A204.1 (cell line): ENCODE measurements around the gene CAMK2A.

Experiments
- FAIRE-seq: peaks from 2 replicates; lab custom pipeline; 2012; peaks lifted over from hg19 to GRCh38; lab: Jason Lieb, UNC

Gene CAMK2A

DNA sequence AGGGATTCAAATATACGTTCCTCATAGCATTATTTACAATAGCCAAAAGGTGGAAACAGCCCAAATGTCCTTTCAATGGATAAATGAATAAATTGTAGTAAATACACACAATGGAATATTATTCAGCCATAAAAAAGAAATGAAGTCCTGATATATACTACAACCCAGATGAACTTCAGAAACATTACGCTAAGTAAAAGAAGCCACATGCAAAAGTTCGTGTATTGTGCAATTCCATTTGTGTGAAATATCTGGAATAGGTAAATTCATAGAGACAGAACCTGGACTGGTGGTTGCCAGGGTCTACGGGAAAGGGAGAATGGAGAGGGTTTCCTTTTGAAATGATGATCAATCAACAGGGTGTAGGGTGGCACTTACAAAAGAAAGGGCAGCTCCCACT is 25.7 kb upstream of the CAMK2A start:
- no peak for FAIRE-seq

DNA sequence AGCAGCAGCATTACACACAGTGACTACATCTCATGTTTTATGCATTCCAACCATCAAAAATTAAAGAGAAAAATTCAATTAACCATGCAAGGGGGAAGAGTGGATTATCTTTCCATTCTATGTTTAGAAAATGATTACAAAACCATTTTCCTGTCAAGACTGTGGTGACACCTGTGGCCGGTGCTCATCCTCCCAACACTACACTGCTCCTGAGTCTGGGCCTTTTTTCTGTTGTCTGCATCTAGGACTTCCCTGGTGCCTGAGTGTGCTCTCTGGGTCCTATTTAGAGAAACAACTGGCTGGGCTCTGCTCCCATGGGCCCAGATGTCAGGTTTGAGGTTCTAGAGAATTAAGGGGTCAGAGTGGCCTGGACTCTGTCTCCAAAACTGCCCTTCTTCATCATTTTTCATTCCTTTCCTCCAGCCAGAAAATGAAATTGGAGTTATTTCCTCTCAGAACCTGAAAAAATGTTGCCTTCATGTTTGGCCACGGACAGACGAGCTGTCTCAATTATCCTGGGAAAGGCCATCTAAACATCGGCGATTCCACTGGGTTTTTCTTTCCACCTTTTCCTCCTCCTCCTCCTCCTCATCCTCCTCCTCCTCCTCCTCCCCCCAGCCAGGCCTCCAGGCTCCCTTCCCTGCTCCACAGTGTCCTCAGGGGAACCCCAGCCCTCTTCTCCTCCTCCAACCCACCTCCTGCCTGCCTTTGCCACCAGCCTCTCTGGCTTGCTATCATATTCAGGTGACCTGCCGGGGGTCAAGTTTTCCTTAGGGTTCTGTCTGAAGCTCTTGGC is 24.5 kb upstream of the CAMK2A start:
- no peak for FAIRE-seq

DNA sequence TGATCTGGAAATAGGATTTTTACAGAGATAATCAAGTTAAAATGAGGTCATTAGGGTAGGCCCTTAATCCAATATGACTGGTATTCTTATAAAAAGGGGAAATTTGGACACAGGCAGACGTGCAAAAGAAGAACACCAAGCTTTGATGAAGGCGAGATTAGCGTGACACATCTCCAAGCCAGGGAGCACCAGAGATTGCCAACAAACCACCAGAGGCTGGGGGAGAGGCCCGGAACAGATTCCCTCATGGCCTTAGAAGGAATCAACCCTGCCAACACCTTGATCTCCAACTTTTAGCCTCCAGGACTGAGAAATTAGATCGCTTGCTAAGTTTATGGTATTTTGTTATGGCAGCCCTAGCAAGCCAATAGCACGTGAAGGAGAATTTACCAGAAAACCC is 23.9 kb upstream of the CAMK2A start:
- no peak for FAIRE-seq

DNA sequence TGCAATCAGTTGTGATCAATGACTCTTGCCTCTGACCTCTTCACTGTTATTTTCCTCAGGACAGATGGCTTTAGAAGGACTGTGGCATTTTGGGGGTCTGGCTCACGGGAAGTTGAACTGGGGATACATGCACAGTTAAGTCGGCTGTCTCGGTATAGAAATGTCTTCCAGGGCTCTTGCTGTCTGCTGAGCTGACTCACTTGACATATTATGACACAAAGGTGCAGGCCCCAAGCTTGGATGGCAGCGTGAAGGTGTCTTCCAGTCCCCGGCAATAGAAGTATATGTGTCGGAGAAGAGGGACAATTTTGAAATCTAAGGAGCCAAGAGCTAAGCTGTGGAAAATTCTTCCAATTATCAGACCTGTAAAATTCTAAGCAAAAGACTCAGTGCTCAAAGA is 22.9 kb upstream of the CAMK2A start:
- no peak for FAIRE-seq

DNA sequence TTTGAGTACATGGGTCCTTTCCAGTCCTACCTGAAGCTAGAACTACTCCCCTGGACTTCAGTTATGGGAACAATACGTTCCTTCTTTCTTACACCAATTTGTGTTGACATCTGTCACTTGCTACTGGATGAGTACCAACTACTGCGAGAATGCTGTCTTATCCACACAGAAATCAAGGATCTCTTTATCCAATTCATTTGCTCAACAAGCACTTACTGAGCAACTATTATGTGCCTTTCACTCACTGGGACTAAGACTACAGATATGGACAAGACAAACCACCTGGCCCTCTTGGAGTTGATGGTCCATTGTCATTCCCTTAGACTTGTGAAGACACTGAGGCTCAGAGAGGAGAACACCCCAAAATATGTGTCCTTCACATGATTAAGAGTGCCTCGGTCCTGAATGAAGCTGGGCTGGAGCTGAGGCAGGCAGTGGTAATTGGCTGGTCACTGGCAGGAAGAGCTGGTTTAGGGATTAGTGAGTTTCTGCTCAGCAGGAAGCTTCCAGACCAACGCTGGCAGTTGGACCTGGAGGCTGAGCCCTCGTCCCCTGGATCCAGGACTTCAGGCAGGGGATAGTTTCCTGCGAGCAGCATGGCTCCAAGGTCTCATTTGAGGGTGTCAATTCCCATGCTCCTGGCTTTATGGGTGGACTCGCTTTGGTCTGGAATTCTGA is 21.6 kb upstream of the CAMK2A start:
- FAIRE-seq: no peak

DNA sequence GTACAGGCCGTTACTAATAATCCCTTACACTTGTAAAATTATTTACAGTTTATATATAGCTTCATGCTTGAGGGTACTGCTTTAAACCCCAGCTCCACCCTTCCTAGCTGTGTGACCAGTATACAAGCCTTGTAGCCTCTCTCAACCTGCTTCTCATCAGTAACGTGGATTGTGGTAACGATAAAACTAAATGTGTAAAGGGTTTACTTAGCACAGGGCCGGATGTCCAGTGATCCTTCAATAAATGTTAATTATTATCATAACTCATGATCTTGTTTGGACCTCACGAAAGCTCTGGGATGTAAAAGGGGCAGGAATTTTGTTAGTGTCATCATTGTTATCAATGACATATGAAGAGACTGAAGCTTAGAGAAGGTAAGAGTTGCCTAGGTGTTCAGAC is 20.7 kb upstream of the CAMK2A start:
- no peak for FAIRE-seq

DNA sequence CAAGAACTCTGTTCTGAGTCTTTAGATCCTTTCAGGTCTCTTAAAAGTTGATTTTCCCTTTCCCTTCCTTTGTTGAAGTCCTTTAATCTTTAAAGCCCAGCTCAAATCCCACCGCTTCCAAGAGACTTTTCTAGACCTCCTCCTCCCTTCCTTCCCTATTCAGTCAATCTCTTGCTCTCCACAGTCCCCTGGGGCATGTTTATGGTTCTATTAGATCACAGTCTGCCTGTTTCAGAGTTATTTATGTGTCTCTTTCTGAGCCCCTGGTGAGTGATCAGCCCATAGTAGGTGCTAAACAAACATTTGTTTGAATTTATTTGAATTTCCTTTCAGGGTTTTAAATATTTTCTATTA is 20.3 kb upstream of the CAMK2A start:
- no peak for FAIRE-seq

DNA sequence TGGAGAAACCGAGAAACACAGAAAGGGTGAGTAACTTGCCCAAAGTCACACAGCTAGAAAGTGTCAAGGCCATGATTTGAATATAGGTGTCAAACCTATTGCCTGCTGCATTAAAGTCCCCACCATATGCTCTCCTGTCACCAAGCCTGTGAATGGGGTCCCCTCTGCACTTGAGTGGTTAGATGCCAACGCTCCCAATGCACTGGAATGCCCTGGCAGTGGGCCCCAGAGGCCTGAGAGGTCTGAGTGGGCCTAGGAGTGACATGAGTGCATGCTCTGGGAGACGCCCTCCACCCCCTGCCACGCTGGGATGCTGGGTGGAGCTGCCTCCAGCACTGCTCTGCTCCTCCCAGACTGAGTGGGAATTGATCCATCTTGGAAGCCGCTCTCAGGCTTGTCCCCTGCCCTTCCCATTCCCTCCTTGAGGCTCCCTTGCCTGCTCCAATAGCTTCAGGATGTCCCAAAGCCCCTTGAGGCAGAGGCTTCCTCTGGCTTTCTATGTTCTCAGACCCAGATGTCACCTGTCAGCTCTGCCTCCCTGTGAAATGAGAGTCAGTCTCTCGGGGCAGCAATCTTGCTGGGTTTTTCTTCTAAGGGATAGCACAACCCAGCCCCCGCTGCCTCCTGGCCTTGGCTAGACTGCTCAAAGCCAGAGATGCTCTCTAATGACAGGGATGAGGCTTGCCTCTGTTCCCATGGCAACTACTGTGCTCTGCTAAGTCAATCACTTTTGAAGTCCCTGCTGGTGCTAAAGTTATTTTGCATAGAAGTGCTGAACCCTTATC is 19.7 kb upstream of the CAMK2A start:
- FAIRE-seq: no peak

DNA sequence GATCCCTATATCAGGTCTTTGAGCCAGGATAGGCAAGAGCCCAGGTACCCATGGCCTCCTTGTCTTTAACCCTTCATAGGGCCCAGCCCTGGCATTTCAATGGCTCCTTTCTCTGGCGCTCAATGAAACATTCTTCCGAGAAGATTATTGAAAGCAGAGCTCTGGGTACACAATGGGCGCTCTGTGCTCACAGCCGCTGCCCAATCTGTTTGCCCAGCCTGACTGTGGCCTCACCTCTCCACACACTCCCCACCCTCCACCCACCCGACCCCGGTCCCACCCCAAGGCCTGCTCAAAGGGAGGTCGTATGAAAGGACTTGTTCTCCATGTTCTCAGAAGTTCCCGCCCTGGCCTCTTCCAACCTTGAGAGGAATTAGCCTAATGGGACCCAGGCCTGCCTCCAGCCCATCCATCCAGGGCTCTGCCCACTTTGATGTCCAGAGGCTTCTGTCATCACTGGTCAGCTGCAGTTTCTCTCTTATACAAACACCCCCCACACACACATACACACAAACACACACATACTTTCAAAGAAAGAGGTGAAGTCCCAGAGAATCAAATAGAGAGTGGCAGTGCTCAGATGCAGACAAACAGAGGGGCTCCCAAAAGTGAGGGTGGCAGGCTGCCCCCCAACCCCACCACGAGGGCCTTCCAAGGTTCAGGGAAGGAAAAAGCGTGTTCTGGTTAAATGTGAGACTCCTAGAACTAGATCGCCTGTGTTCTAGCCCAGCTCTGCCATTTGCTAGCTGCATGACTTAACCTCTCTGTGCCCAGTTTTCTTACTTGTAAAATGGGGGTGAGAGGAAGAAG is 18.2 kb upstream of the CAMK2A start:
- no peak for FAIRE-seq

DNA sequence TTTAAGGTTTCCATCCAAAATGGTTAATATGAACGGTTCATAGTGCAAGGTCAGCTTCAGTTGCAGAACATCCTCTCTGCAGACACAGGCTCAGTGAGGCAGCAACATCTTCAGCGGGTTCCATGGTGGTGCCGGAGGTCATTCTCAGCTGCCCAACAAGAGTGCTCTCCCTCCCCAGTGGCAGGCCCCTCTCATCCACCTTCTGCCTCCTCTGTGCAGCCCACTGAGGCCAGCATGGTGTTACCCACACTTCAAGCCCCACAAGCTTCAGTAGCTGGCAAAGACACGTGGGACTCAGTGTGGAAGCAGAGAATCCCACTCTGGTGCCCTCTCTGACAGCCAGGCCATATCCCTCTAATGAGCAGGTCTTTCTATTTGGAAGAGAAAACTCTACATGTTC is 17.2 kb upstream of the CAMK2A start:
- FAIRE-seq: no peak

DNA sequence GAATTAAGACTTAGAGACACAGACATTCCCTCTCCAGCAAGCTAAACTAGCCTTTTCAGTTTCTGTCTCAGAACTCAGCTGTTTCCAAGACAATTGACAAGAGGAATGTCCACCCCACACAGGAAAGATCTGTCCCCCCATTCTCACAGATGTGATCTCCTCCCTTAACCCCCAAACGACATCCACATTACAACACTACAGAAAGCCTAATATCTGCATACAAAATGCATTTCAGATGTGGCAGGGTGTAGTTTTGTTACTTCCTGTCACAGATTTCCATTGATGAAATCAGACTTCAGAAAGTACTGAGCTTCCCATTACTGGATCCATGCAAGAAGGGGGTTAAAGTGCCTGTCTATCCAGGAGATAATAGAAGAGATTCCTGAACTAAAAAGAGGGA is 16.0 kb upstream of the CAMK2A start:
- FAIRE-seq: no peak

DNA sequence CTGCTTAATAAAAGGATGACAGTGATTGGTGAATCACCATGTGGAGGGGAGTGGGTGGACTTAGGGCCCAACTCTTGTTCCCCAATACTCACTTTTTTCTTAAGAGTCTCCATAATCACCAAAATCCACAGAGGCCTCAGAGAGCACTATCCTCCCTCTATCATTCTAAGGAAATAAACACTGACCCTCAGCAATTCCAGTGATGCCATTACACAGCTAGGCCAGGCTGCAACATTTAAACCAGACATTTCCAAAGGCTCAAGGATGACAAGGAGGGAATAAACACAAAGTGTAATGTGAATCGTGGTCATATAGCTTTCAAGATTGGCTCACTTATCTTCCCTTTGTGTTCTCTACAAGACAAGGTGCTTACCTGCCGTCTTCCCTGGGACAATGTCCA is 15.5 kb upstream of the CAMK2A start:
- no peak for FAIRE-seq

DNA sequence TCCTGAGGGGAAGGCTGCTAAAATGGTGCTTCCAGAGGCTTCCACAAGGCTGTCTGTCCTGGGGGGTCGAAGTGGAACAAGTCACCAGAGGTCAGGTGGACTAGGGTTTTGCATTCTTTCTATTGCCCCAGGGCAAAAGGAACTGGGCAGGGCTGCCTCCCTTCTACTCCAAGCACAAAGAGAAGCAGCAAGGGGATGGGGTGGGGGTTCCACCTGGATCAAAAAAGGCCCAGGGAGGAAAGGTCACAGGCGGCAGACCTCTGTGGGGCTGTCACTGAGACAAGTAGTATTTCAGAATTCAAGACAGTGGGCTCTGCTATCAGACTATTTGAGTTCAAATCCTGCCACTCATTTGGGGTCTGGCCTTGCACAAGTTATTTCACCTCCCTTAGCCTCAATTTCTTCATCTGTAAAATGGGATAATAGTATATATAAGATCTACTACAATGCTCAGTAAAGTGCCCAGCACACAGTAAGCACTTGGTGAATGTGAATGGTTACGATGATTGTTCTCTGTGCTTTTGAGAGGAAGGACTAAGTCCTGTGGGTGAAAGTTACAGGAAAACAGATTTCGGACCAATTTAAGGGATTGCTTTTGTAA is 15.0 kb upstream of the CAMK2A start:
- FAIRE-seq: no peak

DNA sequence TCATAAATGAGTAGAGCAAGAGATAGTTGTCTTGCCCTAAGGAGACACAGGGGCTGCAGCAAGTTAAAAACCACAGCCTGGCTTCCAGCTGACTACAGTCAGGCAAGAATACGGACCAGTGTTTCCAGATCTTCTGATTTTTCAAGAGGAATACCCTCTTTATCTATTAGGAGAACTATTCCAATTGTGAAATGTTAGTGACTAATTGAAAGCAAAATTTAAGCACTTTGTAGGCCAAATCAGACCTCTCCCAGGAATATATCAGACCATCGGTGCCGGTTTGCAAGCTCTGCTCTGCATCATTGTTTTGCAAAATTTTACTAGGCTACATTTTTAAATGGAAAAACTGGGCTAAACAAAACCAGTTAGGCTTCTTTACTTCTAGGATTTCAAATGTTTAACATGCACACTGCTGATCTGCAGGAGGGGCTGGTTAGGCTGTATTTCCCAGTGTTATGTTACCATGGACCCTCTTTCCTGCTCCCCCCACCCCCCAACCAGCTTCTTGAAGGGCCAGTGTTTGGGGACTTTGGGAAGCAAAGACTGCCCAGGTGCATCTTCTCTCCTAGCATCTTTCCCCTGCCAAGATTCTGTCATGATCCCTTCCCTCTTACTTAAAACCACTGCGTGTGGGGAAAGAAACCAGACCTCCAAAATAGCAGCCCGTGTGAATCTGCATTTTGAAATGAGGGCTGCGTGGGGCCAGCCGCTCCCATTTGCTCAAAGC is 14.2 kb upstream of the CAMK2A start:
- no peak for FAIRE-seq

DNA sequence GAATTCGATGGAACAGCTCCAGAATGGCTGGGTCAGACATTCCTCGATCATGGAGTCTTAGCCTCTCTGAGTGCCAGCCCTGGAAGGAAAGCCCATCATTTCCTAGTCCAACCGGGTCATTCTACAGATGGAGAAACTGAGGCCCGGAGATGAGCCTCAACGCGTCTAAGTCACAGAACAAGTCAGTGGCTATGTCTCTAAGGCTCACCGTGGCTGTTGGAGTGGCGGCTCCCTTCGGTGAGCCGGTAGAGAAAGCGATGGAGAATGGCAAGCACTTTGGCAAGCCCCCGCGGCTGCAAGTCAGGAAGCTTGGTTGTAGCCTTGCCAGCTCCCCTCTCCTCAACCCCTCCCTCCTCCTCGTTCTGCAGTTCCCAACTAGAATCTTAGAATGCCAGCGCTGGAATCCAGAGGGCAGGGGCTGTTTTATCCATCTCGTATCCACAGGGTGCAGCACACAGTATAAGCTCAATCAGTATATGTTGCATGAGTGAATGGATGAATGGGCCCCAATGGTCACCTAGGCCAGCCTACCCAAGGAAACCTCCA is 13.6 kb upstream of the CAMK2A start:
- no peak for FAIRE-seq

DNA sequence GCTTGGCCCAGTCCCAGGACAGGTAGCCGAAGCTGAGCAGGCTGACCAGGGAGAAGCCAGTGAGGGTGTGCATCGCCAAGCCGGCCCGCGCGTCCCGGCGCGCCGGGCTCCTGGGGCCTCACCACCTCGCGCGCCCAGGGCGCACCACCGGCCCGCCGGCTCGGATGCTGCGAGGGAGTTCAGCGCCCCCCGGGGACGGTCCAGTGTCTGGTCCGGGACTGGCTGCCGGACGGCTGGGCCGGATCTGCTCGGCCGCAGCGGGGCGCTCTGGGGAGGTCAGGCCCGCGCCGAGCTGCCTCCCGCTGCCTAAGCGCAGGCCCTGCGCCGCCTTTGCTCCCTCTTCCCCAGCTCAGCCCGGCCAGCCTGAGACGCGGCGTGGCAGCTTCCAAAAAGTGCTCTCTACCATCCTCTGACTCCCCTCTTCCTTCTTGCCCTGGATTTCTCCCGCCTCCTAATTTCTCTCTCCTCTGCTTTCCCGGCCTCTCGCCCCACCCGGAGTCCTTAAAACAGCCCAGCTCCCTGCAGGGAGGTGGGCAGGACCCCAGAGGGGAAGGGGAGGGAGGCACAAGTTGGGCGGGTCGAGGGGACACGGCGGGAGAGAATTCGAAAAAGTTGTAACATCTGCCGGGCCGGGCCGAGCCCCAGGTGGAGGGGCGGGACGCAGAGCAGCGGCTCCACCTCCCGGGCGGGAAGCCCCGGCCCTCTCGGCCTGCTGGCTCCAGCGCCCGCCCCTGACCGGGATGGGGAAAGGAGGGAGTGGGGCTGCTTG is 12.9 kb upstream of the CAMK2A start, which contains the start of gene ARSI:
Gene ARSI, minus strand, starts transcription at position 605 of the 769 bp plus-strand sequence. Its CDS starts 532 bp downstream, at position 73.
- no peak for FAIRE-seq

DNA sequence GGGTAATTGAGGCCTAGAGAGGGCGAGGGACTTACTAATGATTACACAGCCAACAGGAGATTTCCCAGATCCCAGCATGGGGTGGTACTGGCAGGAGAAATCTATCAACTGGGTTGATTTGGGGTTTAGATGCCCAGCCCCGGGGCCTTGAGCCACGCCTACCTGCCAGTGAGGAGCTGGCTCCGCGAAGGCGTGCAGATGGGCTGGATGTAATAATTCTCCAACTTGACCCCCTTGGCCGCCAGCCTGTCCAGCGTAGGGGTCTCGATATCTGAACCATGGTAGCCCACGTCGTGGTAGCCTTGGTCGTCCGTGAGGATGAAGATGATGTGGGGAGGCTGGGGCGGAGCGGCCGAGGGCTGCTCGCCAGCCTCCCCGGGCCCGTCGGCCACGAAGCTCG is 12.3 kb upstream of the CAMK2A start:
- FAIRE-seq: no peak

DNA sequence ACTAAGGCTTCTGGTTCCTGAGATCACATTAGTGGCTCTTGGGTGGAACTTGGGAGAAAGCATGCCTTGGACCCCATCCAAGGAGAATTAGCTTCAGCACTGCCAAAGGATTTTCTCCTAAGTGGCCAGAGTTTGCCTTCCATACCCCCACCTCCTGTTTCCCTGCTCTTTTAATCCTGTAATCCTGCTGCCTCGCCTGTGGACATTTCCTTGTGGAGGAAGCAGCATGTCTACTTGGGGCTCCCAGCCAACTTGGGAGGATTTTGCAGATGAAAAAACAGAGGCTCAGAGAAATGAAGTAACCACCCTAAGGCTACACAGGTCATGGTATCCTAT is 11.6 kb upstream of the CAMK2A start:
- FAIRE-seq: no peak

DNA sequence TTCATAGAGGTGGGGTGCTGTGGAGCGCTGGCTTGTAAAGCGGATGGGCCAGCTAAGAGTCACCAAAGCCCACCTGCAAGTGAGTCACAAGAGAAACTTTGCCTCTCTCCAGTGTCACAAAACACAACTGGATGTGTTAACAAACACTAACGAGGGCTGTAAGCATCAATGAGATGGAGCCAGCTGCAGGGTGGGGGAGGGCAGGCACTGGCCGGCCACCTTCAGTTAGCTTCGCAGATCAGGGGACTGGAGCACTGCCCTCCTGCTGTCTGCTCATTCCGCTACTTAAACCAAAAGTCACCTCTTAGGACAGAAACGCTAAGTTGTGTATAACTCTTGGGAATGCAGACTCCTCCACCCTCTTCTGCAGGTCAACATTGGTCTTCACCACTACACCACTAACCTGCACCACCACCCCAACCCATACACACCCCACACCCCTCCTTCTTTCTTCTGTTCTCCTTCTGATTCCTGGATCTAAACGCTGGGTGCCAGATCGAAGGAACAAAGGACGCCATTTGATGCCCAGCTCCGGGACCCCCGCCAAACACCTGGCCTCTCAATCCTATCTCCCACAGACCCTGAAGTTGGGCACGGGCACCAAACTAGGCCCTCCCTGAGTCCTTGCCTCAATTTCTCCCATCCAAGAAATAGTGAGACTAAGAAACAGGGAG is 11.1 kb upstream of the CAMK2A start:
- no peak for FAIRE-seq
